HepG2 (cell line): ENCODE data around the gene EIF2S2. TPM values are rescaled to one million over a fixed set of nuclear protein-coding genes. Genes with fewer than 3 reads are reported as not detected.

Experiments used
- ASH2L ChIP-seq: fragments of 300-600, 200-600 bp; sonication (generic); IDR thresholded peaks from 2 replicates; pipeline ENCODE4 v1.7.0; 2017; ENCODE audit warnings: low read depth, mild to moderate bottlenecking, moderate library complexity, mixed read lengths, low read length; ENCODE audit not compliant: insufficient read length
- HIVEP1 ChIP-seq: sonication (generic); formaldehyde crosslinking; IDR thresholded peaks from 2 replicates; pipeline ENCODE4 v1.4.0; 2020; ENCODE audit warnings: mild to moderate bottlenecking, missing genetic modification reagents
- NR2C2 ChIP-seq: sonication (generic); formaldehyde crosslinking; IDR thresholded peaks from 2 replicates; pipeline ENCODE4 v1.4.0; 2020; ENCODE audit warnings: missing genetic modification reagents, mild to moderate bottlenecking, moderate library complexity, borderline replicate concordance
- RBFOX2 ChIP-seq: fragments of 200-400 bp; formaldehyde crosslinking; IDR thresholded peaks from 2 replicates; pipeline ENCODE4 v1.6.1; 2017; ENCODE audit warnings: low read depth, mild to moderate bottlenecking, low read length
- THRA ChIP-seq: sonication (generic); formaldehyde crosslinking; IDR thresholded peaks from 2 replicates; pipeline ENCODE4 v1.4.0; 2020; ENCODE audit warnings: missing genetic modification reagents, borderline replicate concordance
- ZBTB46 ChIP-seq: sonication (generic); formaldehyde crosslinking; IDR thresholded peaks from 2 replicates; pipeline ENCODE4 v1.4.0; 2020; ENCODE audit warnings: mild to moderate bottlenecking, missing genetic modification reagents, borderline replicate concordance
- ZC3H13 ChIP-seq: sonication (generic); formaldehyde crosslinking; IDR thresholded peaks from 2 replicates; pipeline ENCODE4 v1.8.1; 2023; ENCODE audit warnings: mild to moderate bottlenecking, missing genetic modification reagents, moderate library complexity
- ZNF609 ChIP-seq: sonication (generic); formaldehyde crosslinking; IDR thresholded peaks from 2 replicates; pipeline ENCODE4 v1.4.0; 2020; ENCODE audit warnings: mild to moderate bottlenecking, missing genetic modification reagents, borderline replicate concordance
- ZNF841 ChIP-seq: sonication (generic); formaldehyde crosslinking; IDR thresholded peaks from 2 replicates; pipeline ENCODE4 v1.8.1; 2023; ENCODE audit warnings: missing genetic modification reagents, borderline replicate concordance
- polyA plus RNA-seq, 8 experiments: library from polyadenylated mRNA; depleted of rRNA in 3 of 8; stranded (reverse) in 7 of 8; unstranded in 1 of 8; fragments of >200 nt; fragmentation: Illumina TruSeq in 4 of 8; extraction: Trizol in 4 of 8; gene quantifications; 2 replicates each; pipeline versions ENCODE4 v1.2.1 to v1.2.3, GENCODE V29; 2011 to 2016; ENCODE audit warnings: low read depth in 4 of 8, missing spikeins in 1 of 8, mixed read lengths in 1 of 8; ENCODE audit not compliant: insufficient read depth in 1 of 8
- total RNA-seq, 5 experiments: library from RNA; depleted of rRNA; stranded (reverse); fragments of >200 nt; fragmentation: Illumina TruSeq; extraction: Trizol; gene quantifications; 2 replicates each; pipeline ENCODE4 v1.2.3, GENCODE V29; 2016; ENCODE audit warnings: low read depth in 1 of 5

Gene EIF2S2
- total and polyA plus RNA-seq, 2 of the 13 experiments (the other 11 are each of a cell fraction or from before 2014, with no cell fraction given): 126 to 213 TPM

GRCh38 chr20:34049389-34049788, 62.7 kb downstream of the EIF2S2 start (continued):
- no peak for TF ChIP-seq ZNF609
- TF ChIP-seq RBFOX2: no peak
- TF ChIP-seq THRA: no peak
- TF ChIP-seq ASH2L: no peak
- no peak for TF ChIP-seq ZNF841 (CRISPR knock-in tag)
- no peak for TF ChIP-seq ZC3H13 (CRISPR knock-in tag)
- TF ChIP-seq NR2C2 (CRISPR knock-in tag): no peak
- no peak for TF ChIP-seq ZBTB46 (CRISPR knock-in tag)
- no peak for TF ChIP-seq HIVEP1
